PC-9 (cell line): Measurements from ENCODE around the gene SPTBN5.

Source experiments
- CTCF ChIP-seq: fragments of 200-600 bp; sonication (generic); conservative IDR thresholded peaks from 2 replicates; pipeline ENCODE4 v1.6.1; 2017; ENCODE audit warnings: mixed run types, antibody characterized with exemption, mild to moderate bottlenecking, moderate library complexity
- EZH2 ChIP-seq: fragments of 200-600 bp; sonication (generic); IDR thresholded peaks from 2 replicates; pipeline ENCODE4 v1.8.0; 2017; ENCODE audit warnings: antibody characterized with exemption, low read depth

GRCh38 chr15:41820791-41821423, 72.9 kb downstream of the SPTBN5 start:
- TF ChIP-seq EZH2 (no peak), CTCF (no peak)
